H9 (cell line): ENCODE measurements around the gene EPB41L4A. TPM values are rescaled to one million over a fixed set of nuclear protein-coding genes. Genes with fewer than 3 reads are reported as not detected.

Experiments used
- DNase-seq: peaks from one replicate; pipeline ENCODE4 v3.0.0-alpha.2; 2017
- H2AFZ ChIP-seq: one replicate; pipeline ENCODE4 v1.6.1; 2013; ENCODE audit warnings: mild to moderate bottlenecking, low read length, control low read depth, moderate library complexity
- H2AK5ac ChIP-seq: 2 replicates; pipeline ENCODE4 v1.6.1; 2013; ENCODE audit warnings: low read length, control low read depth, mixed read lengths; ENCODE audit not compliant: insufficient read length
- H2BK120ac ChIP-seq: one replicate; pipeline ENCODE4 v1.6.1; 2013; ENCODE audit warnings: low read depth, mild to moderate bottlenecking, low read length, control low read depth, inconsistent platforms; ENCODE audit not compliant: poor library complexity, severe bottlenecking
- H2BK12ac ChIP-seq: 2 replicates; pipeline ENCODE4 v1.6.1; 2013; ENCODE audit warnings: low read length, control low read depth, mixed read lengths, low read depth; ENCODE audit not compliant: insufficient read length
- H2BK15ac ChIP-seq: 2 replicates; pipeline ENCODE4 v1.6.1; 2013; ENCODE audit warnings: low read depth, low read length, control low read depth
- H2BK20ac ChIP-seq: one replicate; pipeline ENCODE4 v1.6.1; 2013; ENCODE audit warnings: low read depth, mild to moderate bottlenecking, low read length, control low read depth, inconsistent platforms; ENCODE audit not compliant: poor library complexity, severe bottlenecking
- H2BK5ac ChIP-seq: 2 replicates; pipeline ENCODE4 v1.6.1; 2013; ENCODE audit warnings: low read length, control low read depth, mixed read lengths; ENCODE audit not compliant: insufficient read length
- H3K14ac ChIP-seq: 2 replicates; pipeline ENCODE4 v1.6.1; 2013; ENCODE audit warnings: low read length, control low read depth; ENCODE audit not compliant: insufficient read depth
- H3K18ac ChIP-seq: 2 replicates; pipeline ENCODE4 v1.6.1; 2013; ENCODE audit warnings: low read depth, mild to moderate bottlenecking, mixed read lengths, low read length, control low read depth; ENCODE audit not compliant: insufficient read length
- H3K23ac ChIP-seq: 2 replicates; pipeline ENCODE4 v1.6.1; 2013; ENCODE audit warnings: low read length, control low read depth, mixed read lengths, low read depth; ENCODE audit not compliant: insufficient read length
- H3K23me2 ChIP-seq: 2 replicates; pipeline ENCODE4 v1.6.1; 2013; ENCODE audit warnings: low read depth, mild to moderate bottlenecking, mixed read lengths, low read length, control low read depth; ENCODE audit not compliant: insufficient read length, poor library complexity, severe bottlenecking
- H3K27ac ChIP-seq: 2 replicates; pipeline ENCODE4 v1.5.1; 2013; ENCODE audit warnings: low read length, control low read depth, mixed read lengths, low read depth; ENCODE audit not compliant: insufficient read length
- H3K27me3 ChIP-seq: 2 replicates; pipeline ENCODE4 v1.6.1; 2013; ENCODE audit warnings: low read length, control low read depth, inconsistent platforms; ENCODE audit not compliant: insufficient read depth
- H3K4ac ChIP-seq: 2 replicates; pipeline ENCODE4 v1.6.1; 2013; ENCODE audit warnings: low read depth, mild to moderate bottlenecking, control low read depth, inconsistent platforms, low read length, moderate library complexity
- H3K4me1 ChIP-seq: 2 replicates; pipeline ENCODE4 v1.6.1; 2013; ENCODE audit warnings: low read length, control low read depth, inconsistent platforms; ENCODE audit not compliant: insufficient read depth
- H3K4me2 ChIP-seq: 2 replicates; pipeline ENCODE4 v1.6.1; 2013; ENCODE audit warnings: low read length, control low read depth, mixed read lengths; ENCODE audit not compliant: insufficient read length, insufficient read depth
- H3K56ac ChIP-seq: 2 replicates; pipeline ENCODE4 v1.6.1; 2013; ENCODE audit warnings: low read depth, mild to moderate bottlenecking, mixed read lengths, low read length, control low read depth; ENCODE audit not compliant: insufficient read length
- H3K79me1 ChIP-seq: 2 replicates; pipeline ENCODE4 v1.6.1; 2013; ENCODE audit warnings: low read depth, mild to moderate bottlenecking, moderate library complexity, low read length, control low read depth, inconsistent platforms; ENCODE audit not compliant: insufficient read depth, poor library complexity, severe bottlenecking
- H3K79me2 ChIP-seq: 2 replicates; pipeline ENCODE4 v1.6.1; 2013; ENCODE audit warnings: low read length, control low read depth, inconsistent platforms; ENCODE audit not compliant: insufficient read depth
- H3K9ac ChIP-seq: 2 replicates; pipeline ENCODE4 v1.6.1; 2013; ENCODE audit warnings: low read length, control low read depth, mixed read lengths; ENCODE audit not compliant: insufficient read length; ENCODE audit errors: extremely low read depth
- H3K9me3 ChIP-seq: one replicate; pipeline ENCODE4 v1.6.1; 2013; ENCODE audit warnings: low read depth, low read length, inconsistent platforms; ENCODE audit not compliant: control insufficient read depth
- H3T11ph ChIP-seq: one replicate; pipeline ENCODE4 v1.6.1; 2013; ENCODE audit warnings: mild to moderate bottlenecking, low read length, control low read depth, inconsistent platforms
- H4K20me1 ChIP-seq: one replicate; pipeline ENCODE4 v1.6.1; 2013; ENCODE audit not compliant: control insufficient read depth, insufficient read length, insufficient read depth
- H4K5ac ChIP-seq: 2 replicates; pipeline ENCODE4 v1.6.1; 2013; ENCODE audit warnings: low read depth, mild to moderate bottlenecking, mixed read lengths, low read length, control low read depth; ENCODE audit not compliant: insufficient read length
- H4K8ac ChIP-seq: replicated peaks from 2 replicates; pipeline ENCODE4 v1.6.1; 2013; ENCODE audit warnings: low read length, control low read depth, mixed read lengths, low read depth; ENCODE audit not compliant: insufficient read length
- H4K91ac ChIP-seq: 2 replicates; pipeline ENCODE4 v1.6.1; 2013; ENCODE audit warnings: low read depth, mild to moderate bottlenecking, moderate library complexity, mixed read lengths, low read length, control low read depth; ENCODE audit not compliant: insufficient read length
- H3K27ac Mint-ChIP-seq, 3 experiments: 2 replicates in 2 of 3; 3 replicates in 1 of 3; pipeline ENCODE4 v1.8.0; 2020 to 2021; ENCODE audit warnings: mixed read lengths in 3 of 3, mild to moderate bottlenecking in 1 of 3, moderate library complexity in 1 of 3
- H3K27me3 Mint-ChIP-seq: 2 replicates; pipeline ENCODE4 v1.8.0; 2021; ENCODE audit warnings: low read depth, mild to moderate bottlenecking, moderate library complexity, mixed read lengths
- H3K36me3 Mint-ChIP-seq, 3 experiments: 2 replicates in 2 of 3; 3 replicates in 1 of 3; pipeline ENCODE4 v1.8.0; 2020 to 2021; ENCODE audit warnings: low read depth in 3 of 3, mixed read lengths in 3 of 3; ENCODE audit not compliant: insufficient read depth in 1 of 3
- H3K4me1 Mint-ChIP-seq, 2 experiments: 2 replicates each; pipeline ENCODE4 v1.8.0; 2020; ENCODE audit warnings: mixed read lengths in 2 of 2
- H3K4me3 Mint-ChIP-seq, 2 experiments: 2 replicates in 1 of 2; 3 replicates in 1 of 2; pipeline ENCODE4 v1.8.0; 2020 to 2021; ENCODE audit warnings: mild to moderate bottlenecking in 2 of 2, mixed read lengths in 2 of 2, moderate library complexity in 1 of 2
- H3K9me3 Mint-ChIP-seq, 2 experiments: 2 replicates in 1 of 2; 3 replicates in 1 of 2; pipeline ENCODE4 v1.8.0; 2020; ENCODE audit warnings: mild to moderate bottlenecking in 2 of 2, mixed read lengths in 2 of 2, moderate library complexity in 1 of 2
- WGBS: extraction: QIAGEN DNeasy Blood & Tissue Kit; methylation state at CpG from one replicate; pipeline ENCODE4 v1.1.7; 2013; ENCODE audit warnings: missing lambda C conversion rate, low lambda C conversion rate, mixed read lengths; ENCODE audit not compliant: insufficient read length; ENCODE audit errors: extremely low coverage; 5-methylcytosine and 5-hydroxymethylcytosine counted together
- total RNA-seq: library from RNA; stranded (reverse); gene quantifications from 2 replicates; pipeline ENCODE4 v1.2.1, GENCODE V29; 2021
- TF ChIP-seq, protein P1 (sequence below): fragments of 200-600 bp; sonication (generic); conservative IDR thresholded peaks from 3 replicates; pipeline ENCODE4 v1.8.0; 2021; ENCODE audit warnings: antibody characterized with exemption, mild to moderate bottlenecking

The EPB41L4A gene
- total RNA-seq, 1 experiment from 2014 or later: 4.9 TPM

DNA sequence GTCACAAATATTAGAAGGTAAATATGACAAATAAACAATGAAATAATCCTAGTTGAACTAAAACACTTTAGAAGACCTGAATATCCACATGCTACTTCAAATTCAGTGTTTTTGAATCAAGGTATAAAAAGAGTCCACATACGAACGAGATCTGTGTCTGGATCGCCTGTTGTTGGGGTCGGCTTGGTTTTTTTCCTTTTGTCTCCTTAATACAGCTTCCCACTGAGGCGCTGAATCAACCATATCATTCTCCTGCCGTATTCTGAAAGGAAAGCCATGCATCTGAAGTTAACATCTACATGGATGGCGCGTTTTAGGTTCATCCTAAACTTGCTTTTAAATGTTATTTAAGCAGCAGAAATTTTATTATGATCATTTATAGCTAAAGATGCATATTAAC, 235.2 kb downstream of the EPB41L4A start:
- Histone ChIP-seq H4K5ac (no peak overlapping the region), H3K79me2 (no peaks in the 10 kb centered on the region), H3K4me2 (no peak overlapping the region), H3K9me3 (no peaks in the 10 kb centered on the region), H3K56ac (no peak overlapping the region), H3K4ac (no peak overlapping the region), H4K8ac (no peak overlapping the region), H2BK120ac (no peak overlapping the region), H2BK15ac (no peak overlapping the region), H3K9ac (no peak overlapping the region), H2AFZ (no peak overlapping the region), H3K18ac (no peak overlapping the region), H3K14ac (no peak overlapping the region), H3T11ph (no peak overlapping the region), H3K23me2 (no peaks in the 10 kb centered on the region), H2BK20ac (no peak overlapping the region), H2AK5ac (no peak overlapping the region), H3K23ac (no peak overlapping the region), H3K27ac (no peak overlapping the region), H4K20me1 (no peaks in the 10 kb centered on the region), H3K27me3 (no peaks in the 10 kb centered on the region), H2BK5ac (no peak overlapping the region), H4K91ac (no peak overlapping the region), H2BK12ac (no peak overlapping the region), H3K4me1 (no peaks in the 10 kb centered on the region; the same call in 1 of the 2 replicates), H3K79me1 (no peaks in the 10 kb centered on the region)
- no peak overlapping the region for H3K27ac Mint-ChIP-seq
- WGBS: no CpG with 5 or more reads among the region's 8 CpGs
- no peak for DNase-seq
- H3K9me3 Mint-ChIP-seq: no peaks in the 10 kb centered on the region
- no peaks in the 10 kb centered on the region for H3K27me3 Mint-ChIP-seq
- H3K36me3 Mint-ChIP-seq: no peaks in the 10 kb centered on the region
- H3K4me3 Mint-ChIP-seq: no peak overlapping the region
- TF ChIP-seq, protein P1, sequence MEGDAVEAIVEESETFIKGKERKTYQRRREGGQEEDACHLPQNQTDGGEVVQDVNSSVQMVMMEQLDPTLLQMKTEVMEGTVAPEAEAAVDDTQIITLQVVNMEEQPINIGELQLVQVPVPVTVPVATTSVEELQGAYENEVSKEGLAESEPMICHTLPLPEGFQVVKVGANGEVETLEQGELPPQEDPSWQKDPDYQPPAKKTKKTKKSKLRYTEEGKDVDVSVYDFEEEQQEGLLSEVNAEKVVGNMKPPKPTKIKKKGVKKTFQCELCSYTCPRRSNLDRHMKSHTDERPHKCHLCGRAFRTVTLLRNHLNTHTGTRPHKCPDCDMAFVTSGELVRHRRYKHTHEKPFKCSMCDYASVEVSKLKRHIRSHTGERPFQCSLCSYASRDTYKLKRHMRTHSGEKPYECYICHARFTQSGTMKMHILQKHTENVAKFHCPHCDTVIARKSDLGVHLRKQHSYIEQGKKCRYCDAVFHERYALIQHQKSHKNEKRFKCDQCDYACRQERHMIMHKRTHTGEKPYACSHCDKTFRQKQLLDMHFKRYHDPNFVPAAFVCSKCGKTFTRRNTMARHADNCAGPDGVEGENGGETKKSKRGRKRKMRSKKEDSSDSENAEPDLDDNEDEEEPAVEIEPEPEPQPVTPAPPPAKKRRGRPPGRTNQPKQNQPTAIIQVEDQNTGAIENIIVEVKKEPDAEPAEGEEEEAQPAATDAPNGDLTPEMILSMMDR: no peak
- H3K4me1 Mint-ChIP-seq: peaks cover 9 to 10% of the 10 kb centered on the region in 2 experiments
